ENCODE results near the gene MAP7.

Gene MAP7

DNA sequence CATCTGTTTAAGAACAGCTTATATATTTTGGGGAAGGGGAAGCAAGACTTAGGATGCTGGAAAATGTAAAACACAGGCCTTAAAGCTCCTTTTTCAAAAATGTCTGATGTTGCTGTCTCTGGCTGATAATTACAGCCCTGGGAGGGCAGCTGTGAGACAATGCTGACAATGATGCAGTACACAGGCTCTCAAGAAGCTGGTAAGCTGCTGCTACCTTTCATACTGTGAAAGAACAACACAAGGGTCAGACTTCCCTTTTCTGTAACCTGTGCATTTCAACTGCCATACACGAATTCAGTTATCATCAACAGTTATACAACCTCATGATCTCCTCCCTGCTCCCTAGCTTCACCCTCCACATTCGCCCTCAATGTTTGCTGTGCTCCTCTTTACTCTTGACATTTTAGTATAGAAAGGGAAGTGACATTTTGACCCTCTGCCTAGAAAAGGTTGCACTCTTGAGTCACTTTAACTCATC, 25.2 kb downstream of the MAP7 start:
- H3K4me1 Mint-ChIP-seq, result peaks cover 6% of the 10 kb centered on the region
- no peak for DNase-seq (ENCODE audit: low spot score in 2 of 2)

GRCh38 chr6:136524339-136524935, 25.8 kb downstream of the MAP7 start:
- no peak for ATAC-seq (replicated peaks; ENCODE audit: extremely low read depth, poor library complexity, severe bottlenecking)
- no peak for DNase-seq (ENCODE audit: low spot score in 2 of 2)
- Mint-ChIP-seq H3K36me3 (ENCODE audit: insufficient read depth) (no peaks in the 10 kb centered on the region), H3K4me1 (peaks cover 6% of the 10 kb centered on the region), H3K4me3 (no peak overlapping the region), H3K27ac (ENCODE audit: low read depth) (no peak overlapping the region), H3K27me3 (peaks cover 59% of the 10 kb centered on the region), H3K9me3 (no peaks in the 10 kb centered on the region)

More for the DNA sequence above, 25.2 kb downstream of the MAP7 start:
- Mint-ChIP-seq H3K27me3 (peaks cover 54% of the 10 kb centered on the region), H3K9me3 (no peaks in the 10 kb centered on the region), H3K27ac (ENCODE audit: low read depth) (no peak overlapping the region), H3K4me3 (no peak overlapping the region), H3K36me3 (ENCODE audit: insufficient read depth) (no peaks in the 10 kb centered on the region)
- no peak for ATAC-seq (replicated peaks; ENCODE audit: extremely low read depth, poor library complexity, severe bottlenecking)

DNA sequence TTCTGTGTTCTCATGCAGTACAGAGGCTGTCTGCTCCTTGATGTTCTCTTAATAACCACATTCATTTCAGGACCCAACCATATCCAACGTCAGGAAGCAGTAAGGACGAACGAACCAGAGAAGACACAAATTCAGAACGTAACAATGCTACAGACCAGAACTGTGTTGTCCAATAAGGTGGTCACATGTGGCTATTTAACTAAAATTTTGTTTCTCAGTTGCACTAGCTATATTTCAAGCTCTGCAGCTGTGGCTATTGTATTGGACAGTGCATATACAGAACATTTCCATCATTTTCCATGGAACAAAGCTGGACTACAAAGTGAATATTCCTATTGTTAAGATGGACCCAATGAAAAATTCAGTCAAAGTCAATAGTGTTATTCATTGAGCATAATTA, 27.0 kb downstream of the MAP7 start:
- Mint-ChIP-seq H3K27ac (ENCODE audit: low read depth) (no peak overlapping the region), H3K4me1 (peaks cover 6% of the 10 kb centered on the region), H3K36me3 (ENCODE audit: insufficient read depth) (no peaks in the 10 kb centered on the region), H3K9me3 (no peaks in the 10 kb centered on the region), H3K27me3 (peaks cover 55% of the 10 kb centered on the region), H3K4me3 (no peak overlapping the region)
- DNase-seq (ENCODE audit: low spot score in 2 of 2), result no peak
- ATAC-seq (replicated peaks; ENCODE audit: extremely low read depth, poor library complexity, severe bottlenecking), result no peak

- ATAC-seq (replicated peaks; ENCODE audit: extremely low read depth, poor library complexity, severe bottlenecking), result no peak
- no peaks in the 10 kb centered on the region for H3K9me3 Mint-ChIP-seq
- H3K27ac Mint-ChIP-seq (ENCODE audit: low read depth), result no peak overlapping the region
- no peak overlapping the region for H3K4me3 Mint-ChIP-seq
- no peaks in the 10 kb centered on the region for H3K36me3 Mint-ChIP-seq (ENCODE audit: insufficient read depth)
- no peak for DNase-seq (ENCODE audit: low spot score in 2 of 2)
- peaks cover 52% of the 10 kb centered on the region for H3K27me3 Mint-ChIP-seq
- H3K4me1 Mint-ChIP-seq, result peaks cover 6% of the 10 kb centered on the region
Measured at GRCh38 chr6:136522636-136523035, 27.6 kb downstream of the MAP7 start.

DNA sequence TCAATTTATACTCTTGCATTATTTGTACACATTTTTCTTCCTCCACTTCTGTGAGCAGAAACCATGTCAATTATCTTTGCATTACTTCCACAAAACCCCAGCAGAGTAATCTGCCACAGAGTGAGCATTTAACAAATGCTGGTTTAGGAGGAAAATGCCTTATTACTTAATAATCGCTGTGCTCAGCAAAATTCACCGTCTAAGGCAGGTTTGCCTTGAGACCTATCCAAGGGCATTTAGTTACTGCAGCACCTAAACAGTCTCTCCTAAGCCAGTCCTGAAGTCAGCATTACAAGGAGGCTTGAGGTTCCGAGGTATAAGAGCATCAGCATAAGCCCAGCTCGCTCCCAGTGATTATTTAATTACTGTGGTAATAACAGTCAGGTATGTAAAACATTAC, 28.3 kb downstream of the MAP7 start:
- Mint-ChIP-seq H3K36me3 (ENCODE audit: insufficient read depth) (no peaks in the 10 kb centered on the region), H3K4me3 (no peak overlapping the region), H3K9me3 (no peaks in the 10 kb centered on the region), H3K4me1 (peaks cover 6% of the 10 kb centered on the region), H3K27ac (ENCODE audit: low read depth) (no peak overlapping the region), H3K27me3 (peaks cover 45% of the 10 kb centered on the region)
- ATAC-seq (replicated peaks; ENCODE audit: extremely low read depth, poor library complexity, severe bottlenecking) (no peak), DNase-seq (ENCODE audit: low spot score in 2 of 2) (no peak)

- Mint-ChIP-seq H3K4me1 (peaks cover 4% of the 10 kb centered on the region), H3K36me3 (ENCODE audit: insufficient read depth) (no peaks in the 10 kb centered on the region), H3K27ac (ENCODE audit: low read depth) (no peak overlapping the region), H3K9me3 (no peaks in the 10 kb centered on the region), H3K27me3 (peaks cover 44% of the 10 kb centered on the region), H3K4me3 (no peak overlapping the region)
- no peak for ATAC-seq (replicated peaks; ENCODE audit: extremely low read depth, poor library complexity, severe bottlenecking)
- DNase-seq (ENCODE audit: low spot score in 2 of 2), result no peak
Measured at GRCh38 chr6:136521427-136521826, 28.8 kb downstream of the MAP7 start.

- DNase-seq (ENCODE audit: low spot score in 2 of 2) (no peak), ATAC-seq (replicated peaks; ENCODE audit: extremely low read depth, poor library complexity, severe bottlenecking) (no peak)
- Mint-ChIP-seq H3K4me3 (no peak overlapping the region), H3K9me3 (no peaks in the 10 kb centered on the region), H3K27me3 (peaks cover 47% of the 10 kb centered on the region), H3K36me3 (ENCODE audit: insufficient read depth) (no peaks in the 10 kb centered on the region), H3K4me1 (no peaks in the 10 kb centered on the region), H3K27ac (ENCODE audit: low read depth) (no peak overlapping the region)
Measured at GRCh38 chr6:136520517-136520916, 29.7 kb downstream of the MAP7 start.

- Mint-ChIP-seq H3K4me1 (no peaks in the 10 kb centered on the region), H3K27ac (ENCODE audit: low read depth) (no peak overlapping the region), H3K36me3 (ENCODE audit: insufficient read depth) (no peaks in the 10 kb centered on the region), H3K27me3 (peaks cover 71% of the 10 kb centered on the region), H3K9me3 (no peaks in the 10 kb centered on the region), H3K4me3 (no peak overlapping the region)
- DNase-seq (ENCODE audit: low spot score in 2 of 2) (no peak), ATAC-seq (replicated peaks; ENCODE audit: extremely low read depth, poor library complexity, severe bottlenecking) (no peak)
Measured at GRCh38 chr6:136517582-136517981, 32.6 kb downstream of the MAP7 start.

- Mint-ChIP-seq H3K4me1 (no peaks in the 10 kb centered on the region), H3K9me3 (no peaks in the 10 kb centered on the region), H3K36me3 (ENCODE audit: insufficient read depth) (no peaks in the 10 kb centered on the region), H3K27me3 (peaks cover 67% of the 10 kb centered on the region), H3K27ac (ENCODE audit: low read depth) (no peak overlapping the region), H3K4me3 (no peak overlapping the region)
- DNase-seq (ENCODE audit: low spot score in 2 of 2) (no peak), ATAC-seq (replicated peaks; ENCODE audit: extremely low read depth, poor library complexity, severe bottlenecking) (no peak)
Measured at GRCh38 chr6:136517002-136517401, 33.2 kb downstream of the MAP7 start.

GRCh38 chr6:136514591-136514990, 35.6 kb downstream of the MAP7 start:
- H3K27ac Mint-ChIP-seq (ENCODE audit: low read depth), result no peak overlapping the region
- ATAC-seq (replicated peaks; ENCODE audit: extremely low read depth, poor library complexity, severe bottlenecking) (no peak), DNase-seq (ENCODE audit: low spot score in 2 of 2) (no peak)
- H3K4me3 Mint-ChIP-seq, result no peak overlapping the region
- no peaks in the 10 kb centered on the region for H3K4me1 Mint-ChIP-seq
- H3K36me3 Mint-ChIP-seq (ENCODE audit: insufficient read depth), result no peaks in the 10 kb centered on the region
- H3K27me3 Mint-ChIP-seq, result peaks cover 43% of the 10 kb centered on the region
- H3K9me3 Mint-ChIP-seq, result no peaks in the 10 kb centered on the region

- Mint-ChIP-seq H3K36me3 (ENCODE audit: insufficient read depth) (no peaks in the 10 kb centered on the region), H3K27ac (ENCODE audit: low read depth) (no peak overlapping the region), H3K9me3 (no peaks in the 10 kb centered on the region), H3K4me1 (no peaks in the 10 kb centered on the region), H3K27me3 (peaks cover 37% of the 10 kb centered on the region), H3K4me3 (no peak overlapping the region)
- DNase-seq (ENCODE audit: low spot score in 2 of 2) (no peak), ATAC-seq (replicated peaks; ENCODE audit: extremely low read depth, poor library complexity, severe bottlenecking) (no peak)
Measured at GRCh38 chr6:136511926-136512325, 38.3 kb downstream of the MAP7 start.

DNA sequence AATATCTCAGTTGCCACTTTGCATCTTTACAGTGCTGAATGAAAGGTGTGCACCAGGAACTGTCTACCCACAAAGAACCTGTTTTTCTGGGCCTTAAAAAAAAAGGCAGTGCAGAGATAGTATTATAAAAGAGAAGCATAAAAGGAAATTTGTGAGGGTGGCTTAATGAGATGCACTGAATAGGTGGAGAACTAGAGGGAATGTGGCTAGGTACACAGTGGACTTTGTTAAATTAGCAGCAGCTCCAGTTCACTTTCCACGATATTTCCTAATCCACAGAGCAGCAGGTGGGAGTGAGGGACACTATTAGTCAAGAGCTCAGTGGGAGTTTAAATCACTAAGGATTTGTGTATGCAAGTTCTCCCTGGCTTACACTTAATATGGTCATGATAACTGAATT, 38.8 kb downstream of the MAP7 start:
- Mint-ChIP-seq H3K4me3 (no peak overlapping the region), H3K36me3 (ENCODE audit: insufficient read depth) (no peaks in the 10 kb centered on the region), H3K27ac (ENCODE audit: low read depth) (no peak overlapping the region), H3K27me3 (peaks cover 32% of the 10 kb centered on the region), H3K9me3 (no peaks in the 10 kb centered on the region), H3K4me1 (no peaks in the 10 kb centered on the region)
- ATAC-seq (replicated peaks; ENCODE audit: extremely low read depth, poor library complexity, severe bottlenecking) (no peak), DNase-seq (ENCODE audit: low spot score in 2 of 2) (no peak)

GRCh38 chr6:136510782-136511181, 39.4 kb downstream of the MAP7 start:
- H3K36me3 Mint-ChIP-seq (ENCODE audit: insufficient read depth), result no peaks in the 10 kb centered on the region
- no peaks in the 10 kb centered on the region for H3K4me1 Mint-ChIP-seq
- ATAC-seq (replicated peaks; ENCODE audit: extremely low read depth, poor library complexity, severe bottlenecking) (no peak), DNase-seq (ENCODE audit: low spot score in 2 of 2) (no peak)
- H3K9me3 Mint-ChIP-seq, result no peaks in the 10 kb centered on the region
- H3K27ac Mint-ChIP-seq (ENCODE audit: low read depth), result no peak overlapping the region
- no peak overlapping the region for H3K4me3 Mint-ChIP-seq
- peaks cover 26% of the 10 kb centered on the region for H3K27me3 Mint-ChIP-seq
